Measurements from ENCODE around the gene SPATA12. TPM values are rescaled to one million over a fixed set of nuclear protein-coding genes. Genes with fewer than 3 reads are reported as not detected.

Gene SPATA12
- total RNA-seq, 1 experiment from 2014 or later = not detected

DNA sequence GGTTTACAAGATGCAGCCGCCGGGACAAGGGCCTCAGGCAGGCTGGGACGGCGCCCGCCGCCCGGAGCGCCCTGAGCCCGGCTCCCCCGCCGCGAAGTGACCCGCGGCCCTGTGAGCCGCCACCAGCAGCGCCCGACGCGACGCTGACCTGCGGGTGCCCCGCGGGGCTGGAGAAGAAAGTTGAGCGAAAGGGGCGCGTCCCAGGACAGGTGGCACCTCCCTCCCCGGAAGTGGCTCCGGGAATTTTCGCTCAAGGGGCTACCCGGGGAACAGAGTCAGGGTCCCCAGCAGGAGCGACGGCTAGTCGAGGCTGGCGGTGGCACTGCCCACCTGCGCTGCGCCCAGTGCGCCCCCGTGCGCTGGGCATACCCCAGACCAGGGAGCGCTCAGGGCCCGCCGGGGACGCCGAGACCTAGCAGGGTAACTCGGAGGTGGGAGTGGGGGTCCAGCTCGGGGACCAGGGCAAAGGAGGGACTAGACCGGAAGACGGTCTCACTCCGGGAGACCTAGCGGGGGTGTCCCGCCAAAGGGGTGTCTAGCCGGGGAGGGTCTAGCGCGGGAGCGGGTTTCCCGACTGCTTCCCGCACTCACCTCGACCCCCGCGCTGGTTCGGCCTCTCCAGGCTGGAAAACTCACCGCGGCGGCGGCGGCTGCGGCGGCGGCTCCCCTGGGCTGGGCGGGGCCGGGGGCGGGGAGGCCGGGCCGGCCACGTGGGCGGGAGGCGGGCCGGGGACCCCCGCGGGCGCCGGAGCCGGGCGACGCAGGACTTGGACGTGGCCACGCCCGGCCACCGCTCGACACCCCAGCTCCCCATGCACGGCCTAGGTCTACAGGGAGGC is 18.4 kb downstream of the SPATA12 start:
- Mint-ChIP-seq H3K27ac (ENCODE audit: unreplicated experiment) (no peak overlapping the region), H3K9me3 (ENCODE audit: unreplicated experiment) (no peaks in the 10 kb centered on the region), H3K4me1 (ENCODE audit: low read depth, unreplicated experiment) (peaks cover 13% of the 10 kb centered on the region), H3K4me3 (ENCODE audit: unreplicated experiment) (peak overlapping the region; percentile 83), H3K27me3 (ENCODE audit: insufficient read depth, unreplicated experiment) (no peaks in the 10 kb centered on the region), H3K36me3 (ENCODE audit: insufficient read depth, unreplicated experiment) (no peaks in the 10 kb centered on the region)
- Histone ChIP-seq H3K4me3 (ENCODE audit: low read depth, low read length) (peak overlapping the region; percentile 63), H3K9me3 (no peaks in the 10 kb centered on the region), H3K4me1 (peaks cover 7% of the 10 kb centered on the region; the same call in 1 of the 2 replicates), H3K36me3 (ENCODE audit: control insufficient read depth, insufficient read depth, low read length) (no peaks in the 10 kb centered on the region), H3K27me3 (replicated peaks; ENCODE audit: control insufficient read depth, insufficient read depth, low read length) (no peaks in the 10 kb centered on the region)
- peak; percentile 79 to 81 for DNase-seq
- TF ChIP-seq, protein P1, sequence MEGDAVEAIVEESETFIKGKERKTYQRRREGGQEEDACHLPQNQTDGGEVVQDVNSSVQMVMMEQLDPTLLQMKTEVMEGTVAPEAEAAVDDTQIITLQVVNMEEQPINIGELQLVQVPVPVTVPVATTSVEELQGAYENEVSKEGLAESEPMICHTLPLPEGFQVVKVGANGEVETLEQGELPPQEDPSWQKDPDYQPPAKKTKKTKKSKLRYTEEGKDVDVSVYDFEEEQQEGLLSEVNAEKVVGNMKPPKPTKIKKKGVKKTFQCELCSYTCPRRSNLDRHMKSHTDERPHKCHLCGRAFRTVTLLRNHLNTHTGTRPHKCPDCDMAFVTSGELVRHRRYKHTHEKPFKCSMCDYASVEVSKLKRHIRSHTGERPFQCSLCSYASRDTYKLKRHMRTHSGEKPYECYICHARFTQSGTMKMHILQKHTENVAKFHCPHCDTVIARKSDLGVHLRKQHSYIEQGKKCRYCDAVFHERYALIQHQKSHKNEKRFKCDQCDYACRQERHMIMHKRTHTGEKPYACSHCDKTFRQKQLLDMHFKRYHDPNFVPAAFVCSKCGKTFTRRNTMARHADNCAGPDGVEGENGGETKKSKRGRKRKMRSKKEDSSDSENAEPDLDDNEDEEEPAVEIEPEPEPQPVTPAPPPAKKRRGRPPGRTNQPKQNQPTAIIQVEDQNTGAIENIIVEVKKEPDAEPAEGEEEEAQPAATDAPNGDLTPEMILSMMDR (IDR thresholded peaks at IDR 0.05; ENCODE audit: insufficient read depth in 1 of 2, low read depth in 1 of 2, low read length in 1 of 2, severe bottlenecking in 1 of 2, unreplicated experiment in 1 of 2) = peak in 1 of 2 experiments; percentile 5
- POLR2A ChIA-PET = interaction anchor here (1.2 kb wide), 1 partner anchor 10 kb away, joined by 3 read pairs; no protein-coding TSS in a partner anchor
- BruUV-seq (replicated peaks) = no TSS peak
- intact Hi-C loops (cut with micrococcal nuclease; ENCODE audit: unreplicated experiment) = loop anchor here (1.0 kb wide), 1 partner anchor 84 kb away; no protein-coding TSS in a partner anchor
- CTCF ChIA-PET = no interaction called here

DNA sequence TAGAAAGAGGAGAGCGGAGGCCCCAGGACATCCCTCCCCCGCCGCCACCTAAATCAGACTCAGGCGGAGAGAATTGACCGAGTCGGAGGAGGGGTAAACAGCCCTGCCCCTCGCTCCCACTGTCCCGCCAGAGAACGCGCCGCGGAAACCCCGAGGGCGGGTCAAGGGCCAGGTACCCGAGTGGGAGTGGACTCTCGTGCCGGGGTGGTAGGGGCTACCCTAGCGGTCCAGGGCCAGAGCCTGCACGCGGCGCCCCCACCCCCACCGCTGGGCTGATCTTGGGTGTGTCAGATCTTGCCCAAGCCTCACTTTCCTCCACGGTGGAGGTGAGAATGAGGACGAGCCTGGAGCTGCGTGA is 19.0 kb downstream of the SPATA12 start:
- no peak overlapping the region for H3K27ac Mint-ChIP-seq (ENCODE audit: unreplicated experiment)
- BruUV-seq (replicated peaks) = TSS peak; percentile 76
- ChIA-PET POLR2A (interaction anchor here (1.2 kb wide), 1 partner anchor 10 kb away, joined by 3 read pairs; no protein-coding TSS in a partner anchor), CTCF (no interaction called here)
- Histone ChIP-seq H3K4me3 (ENCODE audit: low read depth, low read length) (peak overlapping the region; percentile 63), H3K4me1 (peaks cover 7% of the 10 kb centered on the region; the same call in 1 of the 2 replicates), H3K27me3 (replicated peaks; ENCODE audit: control insufficient read depth, insufficient read depth, low read length) (no peaks in the 10 kb centered on the region), H3K9me3 (no peaks in the 10 kb centered on the region), H3K36me3 (ENCODE audit: control insufficient read depth, insufficient read depth, low read length) (no peaks in the 10 kb centered on the region)
- intact Hi-C loops (cut with micrococcal nuclease; ENCODE audit: unreplicated experiment) = no loop called here
- no peaks in the 10 kb centered on the region for H3K27me3 Mint-ChIP-seq (ENCODE audit: insufficient read depth, unreplicated experiment)
- peak overlapping the region; percentile 83 for H3K4me3 Mint-ChIP-seq (ENCODE audit: unreplicated experiment)
- DNase-seq = peak in 1 of 2 experiments; percentile 56
- peaks cover 13% of the 10 kb centered on the region for H3K4me1 Mint-ChIP-seq (ENCODE audit: low read depth, unreplicated experiment)
- no peaks in the 10 kb centered on the region for H3K36me3 Mint-ChIP-seq (ENCODE audit: insufficient read depth, unreplicated experiment)
- TF ChIP-seq, protein P1 (IDR thresholded peaks at IDR 0.05; ENCODE audit: insufficient read depth in 1 of 2, low read depth in 1 of 2, low read length in 1 of 2, severe bottlenecking in 1 of 2, unreplicated experiment in 1 of 2) = no peak
- no peaks in the 10 kb centered on the region for H3K9me3 Mint-ChIP-seq (ENCODE audit: unreplicated experiment)

DNA sequence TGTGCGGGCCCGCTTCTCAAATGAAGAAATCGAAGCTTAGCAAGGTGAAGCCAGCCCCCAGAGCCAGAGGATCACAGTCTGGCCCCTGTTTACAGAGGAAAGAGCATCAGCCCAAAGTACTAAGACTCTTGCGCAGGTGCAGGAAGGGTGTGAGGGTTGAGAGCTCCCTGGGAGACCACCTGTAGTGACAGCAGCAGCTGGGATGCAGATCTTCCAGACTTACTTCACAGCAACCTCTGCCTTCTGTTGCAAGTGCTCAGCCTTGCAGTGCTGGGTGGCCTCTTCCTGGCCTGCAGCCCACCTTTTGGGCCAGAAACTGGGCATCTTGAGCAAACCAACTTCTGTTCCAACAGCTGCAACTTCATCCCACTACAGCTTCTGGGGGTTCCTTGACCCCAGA is 19.7 kb downstream of the SPATA12 start:
- Mint-ChIP-seq H3K9me3 (ENCODE audit: unreplicated experiment) (no peaks in the 10 kb centered on the region), H3K4me3 (ENCODE audit: unreplicated experiment) (peak overlapping the region; percentile 83), H3K4me1 (ENCODE audit: low read depth, unreplicated experiment) (peaks cover 13% of the 10 kb centered on the region), H3K27me3 (ENCODE audit: insufficient read depth, unreplicated experiment) (no peaks in the 10 kb centered on the region), H3K27ac (ENCODE audit: unreplicated experiment) (no peak overlapping the region), H3K36me3 (ENCODE audit: insufficient read depth, unreplicated experiment) (no peaks in the 10 kb centered on the region)
- DNase-seq = no peak
- ChIA-PET POLR2A (no interaction called here), CTCF (no interaction called here)
- TF ChIP-seq, protein P1 (IDR thresholded peaks at IDR 0.05; ENCODE audit: insufficient read depth in 1 of 2, low read depth in 1 of 2, low read length in 1 of 2, severe bottlenecking in 1 of 2, unreplicated experiment in 1 of 2) = no peak
- Histone ChIP-seq H3K9me3 (no peaks in the 10 kb centered on the region), H3K27me3 (replicated peaks; ENCODE audit: control insufficient read depth, insufficient read depth, low read length) (no peaks in the 10 kb centered on the region), H3K4me1 (peaks cover 7% of the 10 kb centered on the region; the same call in 1 of the 2 replicates), H3K4me3 (ENCODE audit: low read depth, low read length) (no peak overlapping the region), H3K36me3 (ENCODE audit: control insufficient read depth, insufficient read depth, low read length) (no peaks in the 10 kb centered on the region)
- no TSS peak for BruUV-seq (replicated peaks)
- intact Hi-C loops (cut with micrococcal nuclease; ENCODE audit: unreplicated experiment) = no loop called here

All from Caco-2 (cell line).